Activated T-helper 9 cell treated with anti-CD3 and anti-CD28 coated beads, Interleukin-2, amount 50 U/mL, for 16 hours (primary cell): ENCODE data around the gene ANP32B.
A peak's percentile ranks its signal among the peaks of the same experiment; 100 is the strongest.
"Not testable (repeated sequence)": the region's sequence is repeated elsewhere in the genome, so short reads cannot be mapped to it uniquely, and the experiment has no call there.

ENCODE experiments used
- DNase-seq: peaks from one replicate; pipeline ENCODE4 v3.0.0-alpha.2; 2020; ENCODE audit warnings: low read depth

The ANP32B gene

GRCh38 chr9:97963232-97963631 is 19.9 kb upstream of the ANP32B start:
- DNase-seq: no peak

DNA sequence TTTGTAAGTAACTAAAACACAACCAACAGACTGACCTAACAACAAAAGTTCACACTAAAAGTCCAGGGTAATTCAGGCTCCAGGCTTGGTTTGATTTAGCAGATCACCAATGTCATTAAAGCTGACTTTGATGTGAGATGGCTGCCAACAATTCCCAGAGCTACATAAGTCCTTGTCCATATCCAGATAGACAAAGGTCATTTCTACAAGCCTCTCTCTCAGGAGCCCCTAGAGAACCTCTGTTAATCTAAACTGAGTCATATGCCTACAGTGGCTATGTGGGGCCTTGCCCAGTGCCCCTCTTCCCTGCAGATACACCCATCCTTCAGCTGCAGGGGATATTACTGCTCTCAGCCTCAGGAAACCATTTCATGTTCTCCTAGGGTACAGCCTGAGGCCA is 18.2 kb upstream of the ANP32B start:
- DNase-seq: no peak

- DNase-seq: no peak
These were observed 16.6 kb upstream of the ANP32B start for GRCh38 chr9:97966493-97966892.

DNA sequence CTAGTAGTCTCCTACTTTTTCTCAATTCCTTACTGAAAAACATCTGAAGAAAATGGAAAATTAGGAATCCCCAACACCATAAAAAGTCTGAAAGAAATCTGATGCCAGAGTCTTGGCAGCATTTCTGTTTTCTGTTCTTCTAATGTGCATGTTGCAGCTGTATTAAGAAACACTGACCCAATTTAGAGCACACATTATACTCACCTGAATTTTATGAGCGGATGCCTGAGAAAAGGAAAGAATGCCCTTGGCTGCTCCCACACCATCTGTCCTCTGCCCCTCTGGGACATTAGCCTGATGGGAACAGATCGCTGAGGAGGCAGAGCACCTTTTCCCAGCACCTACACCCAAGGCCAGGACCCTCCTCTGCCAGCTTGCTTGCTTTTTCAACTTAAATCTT is 14.1 kb upstream of the ANP32B start:
- no peak for DNase-seq

- DNase-seq: no peak
These were observed 13.0 kb upstream of the ANP32B start for GRCh38 chr9:97970165-97970564.

GRCh38 chr9:97972753-97973152 is 10.4 kb upstream of the ANP32B start:
- DNase-seq: no peak

DNA sequence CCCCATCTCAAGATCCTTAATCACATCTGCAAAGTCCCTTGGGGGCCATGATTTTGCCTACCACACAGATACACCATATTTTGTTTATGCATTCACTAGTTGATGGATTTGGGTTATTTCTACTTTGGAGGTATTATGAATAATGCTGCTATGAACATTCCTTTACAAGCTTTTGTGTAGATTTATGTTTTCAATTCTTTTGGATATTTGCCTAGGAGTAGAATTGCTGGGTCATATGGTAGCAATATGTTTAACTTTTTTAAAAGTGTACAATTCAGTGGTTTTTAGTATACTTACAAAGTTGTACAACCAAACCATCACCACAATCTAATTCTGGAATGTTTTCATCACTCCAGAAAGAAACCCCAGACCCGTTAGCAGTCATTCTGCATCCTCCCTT is 7.8 kb upstream of the ANP32B start:
- no peak for DNase-seq

DNA sequence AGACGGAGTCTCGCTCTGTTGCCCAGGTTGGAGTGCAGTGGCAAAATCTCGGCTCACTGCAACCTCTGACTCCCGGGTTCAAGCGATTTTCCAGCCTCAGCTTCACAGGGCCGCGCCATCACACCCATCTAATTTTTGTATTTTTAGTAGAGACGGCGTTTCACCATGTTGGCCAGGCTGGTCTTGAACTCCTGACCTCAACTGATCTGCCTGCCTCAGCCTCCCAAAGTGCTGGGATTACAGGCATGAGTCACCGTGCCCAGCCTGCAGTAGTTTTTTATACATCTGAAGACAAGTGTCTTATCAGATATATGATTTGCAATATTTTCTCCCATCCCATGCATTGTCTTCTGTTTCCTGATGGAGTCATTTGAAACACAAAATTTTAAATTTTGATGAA is 6.5 kb upstream of the ANP32B start:
- not testable (repeated sequence) for DNase-seq

GRCh38 chr9:97978371-97979130 is 4.6 kb upstream of the ANP32B start:
- no peak for DNase-seq

GRCh38 chr9:97979788-97980478 is 3.2 kb upstream of the ANP32B start:
- DNase-seq: no peak

DNA sequence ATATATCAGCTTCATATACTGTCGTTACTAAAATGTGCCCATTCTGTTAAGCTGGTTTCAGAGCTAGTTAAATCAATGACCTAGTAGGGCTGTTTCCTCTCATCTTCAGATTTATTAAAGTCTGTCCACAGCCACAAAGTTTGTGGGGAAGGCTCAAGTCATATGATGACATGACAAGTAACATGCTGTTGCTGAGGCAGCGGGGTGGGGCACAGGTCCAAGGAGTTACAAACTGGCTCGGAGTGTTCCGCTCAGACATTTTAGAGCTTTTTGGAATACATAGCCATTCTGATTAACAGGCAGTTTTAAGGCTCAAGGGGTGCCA is 2.7 kb upstream of the ANP32B start:
- no peak for DNase-seq

GRCh38 chr9:97980918-97981845 is 2.0 kb upstream of the ANP32B start:
- DNase-seq: no peak

GRCh38 chr9:97981846-97982682 is 1.1 kb upstream of the ANP32B start:
- no peak for DNase-seq

DNA sequence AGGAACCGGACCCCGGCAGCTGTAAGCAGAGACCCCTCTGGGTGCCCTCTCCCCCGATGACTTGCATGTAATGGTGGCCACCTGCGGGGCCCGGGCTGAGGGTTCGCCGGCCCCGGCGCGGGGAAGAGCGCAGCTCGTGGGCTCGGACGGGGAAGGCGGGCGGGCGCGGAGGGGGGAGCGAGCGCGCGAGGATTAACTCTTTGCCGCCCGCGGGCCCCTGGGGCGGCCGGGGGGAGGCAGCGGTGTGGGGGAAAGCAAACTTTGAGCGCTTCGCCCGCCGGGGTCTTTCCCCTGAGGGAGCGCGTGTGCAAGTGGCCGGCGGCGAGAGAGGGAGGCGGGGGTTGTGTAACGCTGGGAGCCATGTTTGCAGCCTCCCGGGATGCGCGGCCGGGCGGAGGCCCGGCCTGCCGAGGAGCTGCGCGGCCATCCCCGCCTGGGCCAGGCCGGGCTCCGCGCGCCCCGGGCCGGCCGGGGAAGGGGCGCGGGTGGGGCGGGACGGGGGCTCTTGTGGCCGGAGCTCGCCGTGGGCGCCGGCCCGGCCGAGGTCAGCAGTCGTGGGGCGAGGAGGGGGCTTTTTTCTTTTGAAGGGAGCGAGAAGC is 547 bp downstream of the ANP32B start:
- peak; percentile 58 for DNase-seq

GRCh38 chr9:97984188-97985057 is 1.3 kb downstream of the ANP32B start:
- DNase-seq: peak; percentile 77

GRCh38 chr9:97985058-97985861 is 2.1 kb downstream of the ANP32B start:
- no peak for DNase-seq

DNA sequence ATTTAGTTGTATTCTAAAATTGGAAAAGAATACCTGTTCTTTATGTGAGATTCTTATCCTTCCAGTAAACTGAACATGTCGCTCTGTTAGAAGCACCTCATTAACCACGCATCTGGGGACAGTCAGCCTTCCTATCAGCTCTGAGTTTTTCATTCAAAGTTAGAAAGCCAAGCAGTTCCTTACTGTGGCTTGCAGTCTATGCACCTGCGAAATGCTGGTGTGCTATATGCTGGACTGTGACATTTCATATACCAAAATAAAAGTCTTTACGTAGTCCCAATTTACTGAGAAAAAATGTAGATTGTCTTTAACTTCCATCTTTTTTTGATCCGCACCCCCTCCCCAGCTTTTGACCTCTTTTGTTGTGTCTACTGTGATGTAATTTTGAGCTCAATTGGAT is 4.3 kb downstream of the ANP32B start:
- DNase-seq: no peak

- no peak for DNase-seq
These were observed 7.1 kb downstream of the ANP32B start for GRCh38 chr9:97990259-97990658.

DNA sequence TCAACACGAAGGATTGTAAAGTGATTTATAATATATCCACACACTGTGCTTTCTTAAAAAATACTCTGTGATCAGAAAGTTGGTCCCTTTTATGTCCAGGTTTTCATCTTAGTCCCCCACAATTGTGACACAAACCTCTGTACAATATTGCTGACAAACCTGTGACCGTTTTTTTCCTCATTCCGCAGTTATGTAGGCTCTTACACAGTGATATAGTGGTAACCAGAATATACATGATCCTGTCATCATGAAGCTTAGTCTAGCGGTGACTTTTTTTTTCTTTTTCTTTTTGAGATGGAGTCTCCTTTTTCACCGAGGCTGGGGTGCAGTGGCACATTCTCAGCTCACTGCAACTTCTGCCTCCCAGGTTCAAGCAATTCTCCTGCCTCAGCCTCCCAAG is 8.7 kb downstream of the ANP32B start:
- no peak for DNase-seq

- no peak for DNase-seq
These were observed 9.1 kb downstream of the ANP32B start for GRCh38 chr9:97992219-97992618.
